Measurements from ENCODE around the gene EPB41L4B.
"Not testable (repeated sequence)": the region's sequence is repeated elsewhere in the genome, so short reads cannot be mapped to it uniquely, and the experiment has no call there.

Gene EPB41L4B

GRCh38 chr9:109340979-109341378 lies 20.1 kb upstream of the EPB41L4B start:
- H3K4me3 ChIP-seq (ENCODE audit: low read length); H3K27me3 ChIP-seq (ENCODE audit: control insufficient read depth, insufficient read depth, low read length); H3K27ac ChIP-seq (ENCODE audit: low read depth, low read length): not testable (repeated sequence)

GRCh38 chr9:109336409-109336808 lies 15.6 kb upstream of the EPB41L4B start:
- H3K27me3 ChIP-seq (ENCODE audit: control insufficient read depth, insufficient read depth, low read length), result no peaks in the 10 kb centered on the region
- no peak overlapping the region for H3K9ac ChIP-seq (ENCODE audit: low read length)
- no peaks in the 10 kb centered on the region for H3K36me3 ChIP-seq (ENCODE audit: control insufficient read depth, insufficient read depth, low read length)
- no peak overlapping the region for H3K4me3 ChIP-seq (ENCODE audit: low read length)
- H3K4me1 ChIP-seq (ENCODE audit: control insufficient read depth, insufficient read depth, low read length), result no peaks in the 10 kb centered on the region
- H3K27ac ChIP-seq (ENCODE audit: low read depth, low read length), result no peak overlapping the region

More at GRCh38 chr9:109340979-109341378, 20.1 kb upstream of the EPB41L4B start:
- not testable (repeated sequence) for H3K36me3 ChIP-seq (ENCODE audit: control insufficient read depth, insufficient read depth, low read length); H3K4me1 ChIP-seq (ENCODE audit: control insufficient read depth, insufficient read depth, low read length); H3K9ac ChIP-seq (ENCODE audit: low read length)

GRCh38 chr9:109335929-109336328 lies 15.1 kb upstream of the EPB41L4B start:
- H3K27ac ChIP-seq (ENCODE audit: low read depth, low read length), result no peak overlapping the region
- no peaks in the 10 kb centered on the region for H3K27me3 ChIP-seq (ENCODE audit: control insufficient read depth, insufficient read depth, low read length)
- no peaks in the 10 kb centered on the region for H3K36me3 ChIP-seq (ENCODE audit: control insufficient read depth, insufficient read depth, low read length)
- no peaks in the 10 kb centered on the region for H3K4me1 ChIP-seq (ENCODE audit: control insufficient read depth, insufficient read depth, low read length)
- H3K9ac ChIP-seq (ENCODE audit: low read length), result no peak overlapping the region
- no peak overlapping the region for H3K4me3 ChIP-seq (ENCODE audit: low read length)

GRCh38 chr9:109335121-109335520 lies 14.3 kb upstream of the EPB41L4B start:
- Histone ChIP-seq H3K9ac (ENCODE audit: low read length) (no peak overlapping the region), H3K27me3 (ENCODE audit: control insufficient read depth, insufficient read depth, low read length) (no peaks in the 10 kb centered on the region), H3K27ac (ENCODE audit: low read depth, low read length) (no peak overlapping the region), H3K36me3 (ENCODE audit: control insufficient read depth, insufficient read depth, low read length) (no peaks in the 10 kb centered on the region), H3K4me3 (ENCODE audit: low read length) (no peak overlapping the region), H3K4me1 (ENCODE audit: control insufficient read depth, insufficient read depth, low read length) (no peaks in the 10 kb centered on the region)

GRCh38 chr9:109331353-109331752 lies 10.5 kb upstream of the EPB41L4B start:
- Histone ChIP-seq H3K4me1 (ENCODE audit: control insufficient read depth, insufficient read depth, low read length) (no peaks in the 10 kb centered on the region), H3K36me3 (ENCODE audit: control insufficient read depth, insufficient read depth, low read length) (no peaks in the 10 kb centered on the region), H3K9ac (ENCODE audit: low read length) (no peak overlapping the region), H3K4me3 (ENCODE audit: low read length) (no peak overlapping the region), H3K27ac (ENCODE audit: low read depth, low read length) (no peak overlapping the region), H3K27me3 (ENCODE audit: control insufficient read depth, insufficient read depth, low read length) (no peaks in the 10 kb centered on the region)

GRCh38 chr9:109329638-109330258 lies 8.9 kb upstream of the EPB41L4B start:
- H3K27ac ChIP-seq (ENCODE audit: low read depth, low read length), result no peak overlapping the region
- no peaks in the 10 kb centered on the region for H3K27me3 ChIP-seq (ENCODE audit: control insufficient read depth, insufficient read depth, low read length)
- H3K4me1 ChIP-seq (ENCODE audit: control insufficient read depth, insufficient read depth, low read length), result no peaks in the 10 kb centered on the region
- no peaks in the 10 kb centered on the region for H3K36me3 ChIP-seq (ENCODE audit: control insufficient read depth, insufficient read depth, low read length)
- no peak overlapping the region for H3K9ac ChIP-seq (ENCODE audit: low read length)
- H3K4me3 ChIP-seq (ENCODE audit: low read length), result no peak overlapping the region

- no peaks in the 10 kb centered on the region for H3K36me3 ChIP-seq (ENCODE audit: control insufficient read depth, insufficient read depth, low read length)
- H3K9ac ChIP-seq (ENCODE audit: low read length), result no peak overlapping the region
Observed at GRCh38 chr9:109328978-109329637, 8.2 kb upstream of the EPB41L4B start.

GRCh38 chr9:109325089-109325488 lies 4.2 kb upstream of the EPB41L4B start:
- no peak overlapping the region for H3K4me3 ChIP-seq (ENCODE audit: low read length)
- H3K4me1 ChIP-seq (ENCODE audit: control insufficient read depth, insufficient read depth, low read length), result no peaks in the 10 kb centered on the region
- no peaks in the 10 kb centered on the region for H3K36me3 ChIP-seq (ENCODE audit: control insufficient read depth, insufficient read depth, low read length)
- H3K9ac ChIP-seq (ENCODE audit: low read length), result no peak overlapping the region
- H3K27me3 ChIP-seq (ENCODE audit: control insufficient read depth, insufficient read depth, low read length), result no peaks in the 10 kb centered on the region
- H3K27ac ChIP-seq (ENCODE audit: low read depth, low read length), result no peak overlapping the region

More at GRCh38 chr9:109328978-109329637, 8.2 kb upstream of the EPB41L4B start:
- Histone ChIP-seq H3K27me3 (ENCODE audit: control insufficient read depth, insufficient read depth, low read length) (no peaks in the 10 kb centered on the region), H3K4me1 (ENCODE audit: control insufficient read depth, insufficient read depth, low read length) (no peaks in the 10 kb centered on the region), H3K27ac (ENCODE audit: low read depth, low read length) (no peak overlapping the region), H3K4me3 (ENCODE audit: low read length) (peak overlapping the region; percentile 6)

GRCh38 chr9:109323771-109324170 lies 2.9 kb upstream of the EPB41L4B start:
- no peak overlapping the region for H3K9ac ChIP-seq (ENCODE audit: low read length)

GRCh38 chr9:109321727-109322126 lies 868 bp upstream of the EPB41L4B start:
- Histone ChIP-seq H3K36me3 (ENCODE audit: control insufficient read depth, insufficient read depth, low read length) (no peaks in the 10 kb centered on the region), H3K4me3 (ENCODE audit: low read length) (no peak overlapping the region), H3K27ac (ENCODE audit: low read depth, low read length) (no peak overlapping the region), H3K9ac (ENCODE audit: low read length) (no peak overlapping the region), H3K27me3 (ENCODE audit: control insufficient read depth, insufficient read depth, low read length) (peaks cover 3% of the 10 kb centered on the region), H3K4me1 (ENCODE audit: control insufficient read depth, insufficient read depth, low read length) (no peaks in the 10 kb centered on the region)

More at GRCh38 chr9:109323771-109324170, 2.9 kb upstream of the EPB41L4B start:
- no peaks in the 10 kb centered on the region for H3K4me1 ChIP-seq (ENCODE audit: control insufficient read depth, insufficient read depth, low read length)
- H3K27ac ChIP-seq (ENCODE audit: low read depth, low read length), result no peak overlapping the region
- H3K27me3 ChIP-seq (ENCODE audit: control insufficient read depth, insufficient read depth, low read length), result peaks cover 3% of the 10 kb centered on the region
- H3K4me3 ChIP-seq (ENCODE audit: low read length), result no peak overlapping the region
- no peaks in the 10 kb centered on the region for H3K36me3 ChIP-seq (ENCODE audit: control insufficient read depth, insufficient read depth, low read length)

GRCh38 chr9:109320331-109320741 lies 523 bp downstream of the EPB41L4B start:
- no peak overlapping the region for H3K4me3 ChIP-seq (ENCODE audit: low read length)
- no peak overlapping the region for H3K9ac ChIP-seq (ENCODE audit: low read length)
- H3K27me3 ChIP-seq (ENCODE audit: control insufficient read depth, insufficient read depth, low read length), result peaks cover 3% of the 10 kb centered on the region
- no peaks in the 10 kb centered on the region for H3K36me3 ChIP-seq (ENCODE audit: control insufficient read depth, insufficient read depth, low read length)
- no peak overlapping the region for H3K27ac ChIP-seq (ENCODE audit: low read depth, low read length)
- no peaks in the 10 kb centered on the region for H3K4me1 ChIP-seq (ENCODE audit: control insufficient read depth, insufficient read depth, low read length)

GRCh38 chr9:109319626-109320241 lies 1.1 kb downstream of the EPB41L4B start:
- Histone ChIP-seq H3K4me3 (ENCODE audit: low read length) (peak overlapping the region; percentile 64), H3K9ac (ENCODE audit: low read length) (no peak overlapping the region), H3K27me3 (ENCODE audit: control insufficient read depth, insufficient read depth, low read length) (peaks cover 3% of the 10 kb centered on the region), H3K36me3 (ENCODE audit: control insufficient read depth, insufficient read depth, low read length) (no peaks in the 10 kb centered on the region), H3K4me1 (ENCODE audit: control insufficient read depth, insufficient read depth, low read length) (no peaks in the 10 kb centered on the region), H3K27ac (ENCODE audit: low read depth, low read length) (no peak overlapping the region)

All from rectal smooth muscle tissue (tissue), 1 donor.